Activated T-cell treated with anti-CD3 and anti-CD28 coated beads, Interleukin-2, amount 50 U/mL, for 4 hours (primary cell): ENCODE measurements around the gene NGB. TPM values are rescaled to one million over a fixed set of nuclear protein-coding genes. Genes with fewer than 3 reads are reported as not detected.

ENCODE experiments used
- ATAC-seq, 2 donors: fragments of 200-7000 bp; cut with Tn5 transposase; one replicate each; pipeline ENCODE4 v1.10.0; 2021
- DNase-seq: peaks from one replicate; pipeline ENCODE4 v3.0.0-alpha.2; 2020
- H3K27me3 Mint-ChIP-seq: one replicate; pipeline ENCODE4 v1.8.0; 2021; ENCODE audit warnings: low read depth, mixed read lengths
- H3K36me3 Mint-ChIP-seq: one replicate; pipeline ENCODE4 v1.8.0; 2022; ENCODE audit warnings: mixed read lengths; ENCODE audit not compliant: insufficient read depth
- H3K4me1 Mint-ChIP-seq: one replicate; pipeline ENCODE4 v1.8.0; 2021; ENCODE audit warnings: low read depth, mixed read lengths
- H3K4me3 Mint-ChIP-seq: one replicate; pipeline ENCODE4 v1.8.0; 2021; ENCODE audit warnings: mild to moderate bottlenecking, moderate library complexity, mixed read lengths
- H3K9me3 Mint-ChIP-seq: one replicate; pipeline ENCODE4 v1.8.0; 2021; ENCODE audit warnings: mixed read lengths
- total RNA-seq, 3 donors: library from RNA; stranded (reverse); gene quantifications; one replicate each; pipeline ENCODE4 v1.2.1, GENCODE V29; 2021

The NGB gene
- total RNA-seq, 3 donors from 2014 or later = not detected

- DNase-seq (no peak), ATAC-seq (no peak)
- no peak overlapping the region for H3K4me3 Mint-ChIP-seq
Measured at GRCh38 chr14:77264466-77265186, 6.4 kb downstream of the NGB start.

GRCh38 chr14:77260631-77261030, 10.4 kb downstream of the NGB start:
- Mint-ChIP-seq H3K9me3 (no peaks in the 10 kb centered on the region), H3K27me3 (peaks cover 13% of the 10 kb centered on the region), H3K4me3 (no peak overlapping the region), H3K36me3 (no peaks in the 10 kb centered on the region), H3K4me1 (no peaks in the 10 kb centered on the region)
- DNase-seq = no peak
- no peak for ATAC-seq

More at GRCh38 chr14:77264466-77265186, 6.4 kb downstream of the NGB start:
- no peaks in the 10 kb centered on the region for H3K36me3 Mint-ChIP-seq
- H3K9me3 Mint-ChIP-seq = peaks cover 3% of the 10 kb centered on the region
- peaks cover 2% of the 10 kb centered on the region for H3K4me1 Mint-ChIP-seq
- H3K27me3 Mint-ChIP-seq = peaks cover 26% of the 10 kb centered on the region

GRCh38 chr14:77260199-77260598, 10.8 kb downstream of the NGB start:
- H3K4me1 Mint-ChIP-seq = no peaks in the 10 kb centered on the region
- DNase-seq (no peak), ATAC-seq (no peak)
- H3K36me3 Mint-ChIP-seq = no peaks in the 10 kb centered on the region
- H3K27me3 Mint-ChIP-seq = peaks cover 13% of the 10 kb centered on the region
- H3K9me3 Mint-ChIP-seq = no peaks in the 10 kb centered on the region
- H3K4me3 Mint-ChIP-seq = no peak overlapping the region

GRCh38 chr14:77259025-77259715, 11.8 kb downstream of the NGB start:
- Mint-ChIP-seq H3K4me3 (no peak overlapping the region), H3K36me3 (no peaks in the 10 kb centered on the region), H3K9me3 (no peaks in the 10 kb centered on the region), H3K27me3 (peaks cover 13% of the 10 kb centered on the region), H3K4me1 (no peaks in the 10 kb centered on the region)
- no peak for DNase-seq
- ATAC-seq = no peak

GRCh38 chr14:77258566-77258965, 12.4 kb downstream of the NGB start:
- no peak for ATAC-seq
- no peaks in the 10 kb centered on the region for H3K36me3 Mint-ChIP-seq
- no peaks in the 10 kb centered on the region for H3K4me1 Mint-ChIP-seq

GRCh38 chr14:77257700-77258099, 13.3 kb downstream of the NGB start:
- no peaks in the 10 kb centered on the region for H3K9me3 Mint-ChIP-seq
- H3K4me1 Mint-ChIP-seq = no peaks in the 10 kb centered on the region
- no peaks in the 10 kb centered on the region for H3K36me3 Mint-ChIP-seq
- ATAC-seq = no peak
- H3K4me3 Mint-ChIP-seq = no peak overlapping the region
- H3K27me3 Mint-ChIP-seq = peaks cover 21% of the 10 kb centered on the region
- DNase-seq = no peak

More at GRCh38 chr14:77258566-77258965, 12.4 kb downstream of the NGB start:
- Mint-ChIP-seq H3K9me3 (no peaks in the 10 kb centered on the region), H3K4me3 (no peak overlapping the region), H3K27me3 (peaks cover 16% of the 10 kb centered on the region)
- no peak for DNase-seq

- peaks cover 16% of the 10 kb centered on the region for H3K27me3 Mint-ChIP-seq
- no peaks in the 10 kb centered on the region for H3K9me3 Mint-ChIP-seq
- ATAC-seq (no peak), DNase-seq (no peak)
- no peak overlapping the region for H3K4me3 Mint-ChIP-seq
- no peaks in the 10 kb centered on the region for H3K4me1 Mint-ChIP-seq
- H3K36me3 Mint-ChIP-seq = no peaks in the 10 kb centered on the region
Measured at GRCh38 chr14:77256694-77257093, 14.3 kb downstream of the NGB start.

- no peaks in the 10 kb centered on the region for H3K4me1 Mint-ChIP-seq
- H3K27me3 Mint-ChIP-seq = peaks cover 10% of the 10 kb centered on the region
- DNase-seq (no peak), ATAC-seq (no peak)
- no peaks in the 10 kb centered on the region for H3K9me3 Mint-ChIP-seq
- H3K36me3 Mint-ChIP-seq = no peaks in the 10 kb centered on the region
- no peak overlapping the region for H3K4me3 Mint-ChIP-seq
Measured at GRCh38 chr14:77253333-77254190, 17.4 kb downstream of the NGB start.

GRCh38 chr14:77251870-77252269, 19.1 kb downstream of the NGB start:
- H3K36me3 Mint-ChIP-seq = no peaks in the 10 kb centered on the region
- ATAC-seq (no peak), DNase-seq (no peak)
- peaks cover 10% of the 10 kb centered on the region for H3K27me3 Mint-ChIP-seq
- no peaks in the 10 kb centered on the region for H3K4me1 Mint-ChIP-seq
- H3K4me3 Mint-ChIP-seq = no peak overlapping the region
- no peaks in the 10 kb centered on the region for H3K9me3 Mint-ChIP-seq

- Mint-ChIP-seq H3K9me3 (no peaks in the 10 kb centered on the region), H3K36me3 (no peaks in the 10 kb centered on the region), H3K4me3 (no peak overlapping the region), H3K4me1 (no peaks in the 10 kb centered on the region), H3K27me3 (peaks cover 10% of the 10 kb centered on the region)
- ATAC-seq = no peak
- no peak for DNase-seq
Measured at GRCh38 chr14:77250927-77251326, 20.1 kb downstream of the NGB start.

- no peak for DNase-seq
- Mint-ChIP-seq H3K36me3 (no peaks in the 10 kb centered on the region), H3K4me3 (no peak overlapping the region), H3K4me1 (no peaks in the 10 kb centered on the region), H3K9me3 (no peaks in the 10 kb centered on the region), H3K27me3 (peaks cover 11% of the 10 kb centered on the region)
- no peak for ATAC-seq
Measured at GRCh38 chr14:77249286-77249685, 21.7 kb downstream of the NGB start.

- Mint-ChIP-seq H3K4me3 (no peak overlapping the region), H3K36me3 (no peaks in the 10 kb centered on the region), H3K27me3 (peaks cover 8% of the 10 kb centered on the region), H3K9me3 (no peaks in the 10 kb centered on the region), H3K4me1 (peaks cover under 1% of the 10 kb centered on the region)
- DNase-seq (no peak), ATAC-seq (no peak)
Measured at GRCh38 chr14:77248666-77249065, 22.3 kb downstream of the NGB start.

GRCh38 chr14:77246784-77247183, 24.2 kb downstream of the NGB start:
- H3K4me1 Mint-ChIP-seq = peaks cover 2% of the 10 kb centered on the region
- no peak for ATAC-seq
- DNase-seq = no peak
- H3K9me3 Mint-ChIP-seq = no peaks in the 10 kb centered on the region
- no peaks in the 10 kb centered on the region for H3K36me3 Mint-ChIP-seq
- H3K27me3 Mint-ChIP-seq = peaks cover 6% of the 10 kb centered on the region
- no peak overlapping the region for H3K4me3 Mint-ChIP-seq

- ATAC-seq (no peak), DNase-seq (no peak)
- no peak overlapping the region for H3K4me3 Mint-ChIP-seq
- H3K9me3 Mint-ChIP-seq = no peaks in the 10 kb centered on the region
- peaks cover 2% of the 10 kb centered on the region for H3K4me1 Mint-ChIP-seq
- no peaks in the 10 kb centered on the region for H3K36me3 Mint-ChIP-seq
- peaks cover 9% of the 10 kb centered on the region for H3K27me3 Mint-ChIP-seq
Measured at GRCh38 chr14:77245820-77246219, 25.2 kb downstream of the NGB start.
